Coronary artery (tissue), 2 donors: ENCODE results near the gene RTL5.

Source experiments
- DNase-seq: peaks from one replicate; pipeline ENCODE4 v3.0.0-alpha.2; 2017; ENCODE audit warnings: low spot score
- H3K27ac ChIP-seq, 2 donors: fragments of 200-600 bp; sonication (generic); one replicate each; pipeline ENCODE4 v1.5.1; 2016 to 2019
- H3K4me3 ChIP-seq: fragments of 200-600 bp; sonication (generic); 2 replicates; pipeline ENCODE4 v1.5.1; 2016; ENCODE audit warnings: mild to moderate bottlenecking, moderate library complexity
- CTCF ChIP-seq: fragments of 200-600 bp; sonication (generic); IDR thresholded peaks from one replicate; pipeline ENCODE4 v1.5.1; 2019; ENCODE audit warnings: antibody characterized with exemption

Gene RTL5

DNA sequence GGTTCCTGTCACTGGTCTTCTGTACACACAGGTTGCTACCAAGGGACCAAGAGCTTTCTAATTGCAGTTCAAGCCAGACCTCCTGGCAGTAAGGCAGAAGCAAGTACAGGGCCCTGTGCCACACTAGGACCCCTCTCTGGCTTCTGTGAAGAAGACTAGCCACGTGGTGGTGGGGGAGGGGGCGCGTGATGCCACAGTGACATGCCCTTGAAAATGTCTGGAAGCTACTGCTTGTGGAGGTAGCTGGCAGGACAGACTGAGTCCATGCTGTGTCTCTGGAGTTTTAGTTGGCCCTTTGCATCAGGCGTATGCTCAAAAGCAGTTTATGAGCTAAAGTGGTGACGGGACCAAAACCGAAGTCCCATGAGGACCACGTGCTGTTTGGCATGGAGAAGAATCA lies 50.9 kb downstream of the RTL5 start:
- peak overlapping the region in 1 of 2 donors; percentile 22 for H3K27ac ChIP-seq
- no peak for TF ChIP-seq CTCF
- no peak for DNase-seq
- H3K4me3 ChIP-seq, result peak overlapping the region; percentile 28

- Histone ChIP-seq H3K27ac (peak overlapping the region in 1 of 2 donors; percentile 52), H3K4me3 (peak overlapping the region; percentile 28)
- no peak for TF ChIP-seq CTCF
- no peak for DNase-seq
These were observed 51.6 kb downstream of the RTL5 start for GRCh38 chrX:72080150-72080549.

DNA sequence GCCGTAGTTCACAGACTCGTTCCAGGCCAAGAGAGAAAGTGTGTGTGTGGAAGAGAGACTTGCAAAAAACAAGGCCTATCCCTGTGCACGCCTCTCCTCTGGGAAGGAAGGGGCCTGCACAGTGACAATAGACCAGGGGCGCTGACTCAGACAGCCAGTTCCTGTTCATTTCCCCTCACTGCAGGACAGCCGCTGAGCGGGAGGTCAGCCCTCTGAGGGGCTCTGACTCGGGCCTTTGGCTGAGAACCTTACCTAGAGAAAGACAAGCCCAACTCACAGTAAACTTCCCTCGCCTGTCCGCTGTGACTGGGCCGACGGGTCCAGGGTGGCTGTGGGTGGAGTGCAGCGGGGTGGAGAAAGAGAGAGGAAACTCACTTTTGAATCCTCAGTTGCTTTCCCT lies 52.1 kb downstream of the RTL5 start:
- H3K27ac ChIP-seq, result peak overlapping the region in 1 of 2 donors; percentile 52
- no peak for TF ChIP-seq CTCF
- no peak for DNase-seq
- H3K4me3 ChIP-seq, result peak overlapping the region; percentile 28

DNA sequence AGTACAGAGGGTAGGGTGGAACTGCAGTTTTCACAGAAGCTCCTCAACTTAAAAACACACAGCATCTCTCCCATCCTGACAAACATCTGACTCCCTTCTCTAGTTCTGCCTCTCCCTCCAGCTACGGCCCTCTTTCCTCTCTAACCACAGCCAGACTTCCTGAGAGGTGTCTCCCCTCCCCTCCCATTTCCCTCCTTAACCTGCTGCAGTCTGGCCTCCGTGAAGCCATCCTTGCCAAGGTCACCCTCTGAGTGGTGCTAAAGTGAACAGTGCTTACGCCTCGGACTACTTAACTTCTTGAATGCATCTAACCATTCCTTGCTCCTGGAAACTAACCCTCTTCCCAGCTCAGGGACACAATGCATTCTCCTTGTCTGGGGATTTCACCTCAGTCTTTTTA lies 53.3 kb downstream of the RTL5 start:
- no peak overlapping the region for H3K4me3 ChIP-seq
- no peak overlapping the region for H3K27ac ChIP-seq
- no peak for DNase-seq
- TF ChIP-seq CTCF, result no peak
